Psoas muscle (tissue), 8 donors: ENCODE data around the gene TDRD7. TPM values are rescaled to one million over a fixed set of nuclear protein-coding genes. Genes with fewer than 3 reads are reported as not detected.

Experiments used
- ATAC-seq, 4 donors: fragments of 200-7000 bp; cut with Tn5 transposase; one replicate each; pipeline ENCODE4 v1.9.1; 2020; ENCODE audit warnings: moderate library complexity in 3 of 4, mild to moderate bottlenecking in 2 of 4
- DNase-seq, 2 donors: peaks; one replicate each; pipeline ENCODE4 v3.0.0-alpha.2; 2020
- H3K27ac ChIP-seq: fragments of 200-600 bp; one replicate; pipeline ENCODE4 v1.8.0; 2022
- H3K27me3 ChIP-seq, 3 donors: fragments of 200-600 bp in 1 of 3; one replicate each; pipeline versions ENCODE4 v1.6.1 to v1.8.0; 2013 to 2022; ENCODE audit warnings: low read length in 2 of 3, mild to moderate bottlenecking in 2 of 3, moderate library complexity in 1 of 3; ENCODE audit not compliant: insufficient read depth in 3 of 3
- H3K36me3 ChIP-seq, 2 donors: fragments of 200-600 bp in 1 of 2; one replicate each; pipeline versions ENCODE4 v1.6.1 to v1.8.0; 2013 to 2022; ENCODE audit warnings: low read depth in 1 of 2, mild to moderate bottlenecking in 1 of 2, moderate library complexity in 1 of 2; ENCODE audit not compliant: insufficient read depth in 1 of 2
- H3K4me1 ChIP-seq: fragments of 200-600 bp; one replicate; pipeline ENCODE4 v1.8.0; 2022
- H3K4me3 ChIP-seq: fragments of 200-600 bp; one replicate; pipeline ENCODE4 v1.8.0; 2022; ENCODE audit warnings: mild to moderate bottlenecking
- H3K9me3 ChIP-seq: fragments of 200-600 bp; one replicate; pipeline ENCODE4 v1.8.0; 2022
- WGBS, 3 donors: extraction: QIAGEN DNeasy Blood & Tissue Kit; methylation state at CpG; one replicate each; pipeline versions ENCODE4 v1.1.6 to v1.1.7; 2013; 5-methylcytosine and 5-hydroxymethylcytosine counted together
- intact Hi-C, 2 donors: fragments of 100-400 bp; cut with DNase I; formaldehyde crosslinking; loops; one replicate each; pipeline versions ENCODE4 v1.11.0 to v1.14.2; 2022
- polyA plus RNA-seq, 3 donors: library from polyadenylated mRNA; stranded (reverse); fragments of 200-250 nt; gene quantifications; one replicate each; pipeline ENCODE4 v1.2.3, GENCODE V29; 2013
- total RNA-seq, 4 donors: library from RNA; stranded (reverse); fragmentation: NEBNext Ultra II Directional in 2 of 4; extraction: Animal tissue kit (Norgen Biotek cat#: 25700) in 2 of 4; gene quantifications; one replicate each; pipeline versions ENCODE4 v1.2.1 to v1.2.4, GENCODE V29; 2021 to 2023
- TF ChIP-seq, protein P1 (sequence below): fragments of 200-600 bp; IDR thresholded peaks from one replicate; pipeline ENCODE4 v1.8.0; 2022; ENCODE audit warnings: antibody characterized with exemption
- donor health status: healthy with polysubstance abuse.
- donor health status: DM: no; HTN: no; CAD: no; lungs with moderate emphysema.
- donor health status: Bipolar disorder and iron deficiency.
- donor health status: healthy.
- donor health status: DM: yes; HTN: yes; CAD: no.
- donor health status: DM: no; HTN: no; CAD: no.
- donor health status: DM: no; HTN: no; CAD: no.
- donor health status: DM: yes; HTN: yes; CAD: no.

The TDRD7 gene
- total and polyA plus RNA-seq, 7 donors, result 2.3 to 9.9 (median 4.9) TPM

GRCh38 chr9:97507428-97507984, 95.6 kb downstream of the TDRD7 start:
- intact Hi-C loops, result no loop called here
- peak overlapping the region; percentile 96 for H3K27ac ChIP-seq

DNA sequence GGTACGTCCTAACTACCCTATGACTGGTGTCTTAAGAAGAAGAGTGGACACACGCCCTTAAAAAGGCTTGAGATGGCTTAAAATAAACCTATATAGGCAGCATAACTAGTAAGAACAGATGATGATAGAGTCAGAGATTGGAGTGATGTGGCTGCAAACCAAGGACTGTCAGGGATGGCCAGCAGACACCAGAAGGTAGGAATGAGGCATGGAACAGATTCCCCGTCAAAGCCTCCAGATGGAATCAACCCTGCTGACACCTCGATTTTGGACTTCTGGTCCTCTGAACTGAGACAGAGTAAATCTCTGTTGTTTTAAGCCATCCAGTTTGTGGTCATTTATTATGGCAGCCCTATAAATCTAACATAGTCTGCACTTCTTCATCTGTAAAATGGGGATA, 97.0 kb downstream of the TDRD7 start:
- DNase-seq (no peak), ATAC-seq (no peak)
- peaks cover 68% of the 10 kb centered on the region for H3K4me1 ChIP-seq
- H3K4me3 ChIP-seq, result no peak overlapping the region
- no peaks in the 10 kb centered on the region for H3K9me3 ChIP-seq
- peak overlapping the region; percentile 77 for H3K27ac ChIP-seq
- H3K36me3 ChIP-seq, result peaks cover 0 to 7% of the 10 kb centered on the region in 2 donors
- 46 to 57% (median 53%) methylated on average over 4 of the region's 4 CpGs for whole genome bisulfite sequencing, 3 donors
- no peaks in the 10 kb centered on the region for H3K27me3 ChIP-seq
- intact Hi-C loops, result no loop called here
- TF ChIP-seq, protein P1, sequence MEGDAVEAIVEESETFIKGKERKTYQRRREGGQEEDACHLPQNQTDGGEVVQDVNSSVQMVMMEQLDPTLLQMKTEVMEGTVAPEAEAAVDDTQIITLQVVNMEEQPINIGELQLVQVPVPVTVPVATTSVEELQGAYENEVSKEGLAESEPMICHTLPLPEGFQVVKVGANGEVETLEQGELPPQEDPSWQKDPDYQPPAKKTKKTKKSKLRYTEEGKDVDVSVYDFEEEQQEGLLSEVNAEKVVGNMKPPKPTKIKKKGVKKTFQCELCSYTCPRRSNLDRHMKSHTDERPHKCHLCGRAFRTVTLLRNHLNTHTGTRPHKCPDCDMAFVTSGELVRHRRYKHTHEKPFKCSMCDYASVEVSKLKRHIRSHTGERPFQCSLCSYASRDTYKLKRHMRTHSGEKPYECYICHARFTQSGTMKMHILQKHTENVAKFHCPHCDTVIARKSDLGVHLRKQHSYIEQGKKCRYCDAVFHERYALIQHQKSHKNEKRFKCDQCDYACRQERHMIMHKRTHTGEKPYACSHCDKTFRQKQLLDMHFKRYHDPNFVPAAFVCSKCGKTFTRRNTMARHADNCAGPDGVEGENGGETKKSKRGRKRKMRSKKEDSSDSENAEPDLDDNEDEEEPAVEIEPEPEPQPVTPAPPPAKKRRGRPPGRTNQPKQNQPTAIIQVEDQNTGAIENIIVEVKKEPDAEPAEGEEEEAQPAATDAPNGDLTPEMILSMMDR, result no peak

More at GRCh38 chr9:97507428-97507984, 95.6 kb downstream of the TDRD7 start:
- DNase-seq, result no peak
- Histone ChIP-seq H3K9me3 (no peaks in the 10 kb centered on the region), H3K27me3 (no peaks in the 10 kb centered on the region), H3K36me3 (peaks cover 0 to 7% of the 10 kb centered on the region in 2 donors), H3K4me1 (peaks cover 76% of the 10 kb centered on the region), H3K4me3 (no peak overlapping the region)
- WGBS, 3 donors, result 43 to 58% (median 46%) methylated on average over 5 of the region's 5 CpGs
- peak in 2 of 4 donors; percentile 32 to 43 for ATAC-seq
- TF ChIP-seq, protein P1, result no peak

DNA sequence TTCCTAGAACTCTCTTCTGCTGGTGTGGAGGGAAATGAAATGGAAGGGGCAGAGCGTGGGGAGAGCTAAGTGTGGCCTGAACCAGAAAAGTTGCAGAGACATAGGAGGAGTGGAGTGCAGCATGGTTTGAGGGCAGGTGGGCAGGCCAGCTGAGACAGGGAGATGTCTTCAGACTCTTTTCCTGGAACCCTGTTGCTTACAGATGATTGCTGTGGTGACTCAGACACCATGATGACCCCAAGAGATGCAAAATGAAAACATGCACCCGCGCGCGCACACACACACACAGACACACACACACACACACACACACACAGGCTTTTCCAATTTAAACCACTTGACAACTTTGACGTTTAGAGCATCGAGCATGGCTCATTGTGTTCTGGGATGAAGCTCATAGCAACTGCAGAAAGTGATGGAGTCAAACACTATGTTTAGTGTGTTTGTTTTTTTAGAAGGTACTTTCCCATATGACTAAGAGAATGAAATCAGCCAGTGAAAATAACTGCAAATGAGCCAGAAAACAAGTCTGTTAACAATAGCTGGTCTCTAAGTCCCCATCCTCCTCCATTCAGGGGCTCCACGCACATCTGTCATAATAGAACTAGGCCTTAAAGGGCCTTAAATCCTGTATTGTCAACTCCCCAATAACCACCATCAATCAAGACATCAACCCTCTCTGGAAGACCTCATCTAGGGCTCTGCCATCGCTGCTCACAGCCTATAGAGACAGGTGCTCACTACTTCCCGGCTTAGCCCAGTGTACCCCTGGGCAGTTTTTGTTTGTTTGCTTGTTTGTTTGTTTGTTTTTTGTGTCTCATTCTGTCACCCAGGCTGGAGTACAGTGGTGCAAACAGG, 99.1 kb downstream of the TDRD7 start:
- TF ChIP-seq, protein P1, result no peak
- WGBS, 3 donors, result 46 to 57% (median 51%) methylated on average over 10 of the region's 10 CpGs
- DNase-seq, result peak; percentile 32 to 62

GRCh38 chr9:97511655-97512427, 99.9 kb downstream of the TDRD7 start:
- peak overlapping the region; percentile 88 for H3K27ac ChIP-seq
- DNase-seq (no peak), ATAC-seq (no peak)
- H3K4me1 ChIP-seq, result peaks cover 65% of the 10 kb centered on the region
- H3K36me3 ChIP-seq, result peaks cover 0 to 7% of the 10 kb centered on the region in 2 donors
- no peaks in the 10 kb centered on the region for H3K9me3 ChIP-seq
- WGBS, 3 donors, result 68 to 88% (median 83%) methylated on average over 6 of the region's 6 CpGs
- TF ChIP-seq, protein P1, result no peak
- no peaks in the 10 kb centered on the region for H3K27me3 ChIP-seq
- intact Hi-C loops, result no loop called here
- H3K4me3 ChIP-seq, result no peak overlapping the region

More for the DNA sequence above, 99.1 kb downstream of the TDRD7 start:
- peak; percentile 51 to 75 (median 72) for ATAC-seq
- intact Hi-C loops, result no loop called here
- H3K4me1 ChIP-seq, result peaks cover 67% of the 10 kb centered on the region
- peaks cover 0 to 7% of the 10 kb centered on the region in 2 donors for H3K36me3 ChIP-seq
- no peaks in the 10 kb centered on the region for H3K9me3 ChIP-seq
- H3K27me3 ChIP-seq, result no peaks in the 10 kb centered on the region
- no peak overlapping the region for H3K4me3 ChIP-seq
- peak overlapping the region; percentile 88 for H3K27ac ChIP-seq
